Neutrophil (primary cell): ENCODE data around the gene KLRB1.
A peak's percentile ranks its signal among the peaks of the same experiment; 100 is the strongest.
"Not testable (repeated sequence)": the region's sequence is repeated elsewhere in the genome, so short reads cannot be mapped to it uniquely, and the experiment has no call there.

Experiments
- H3K27ac ChIP-seq: fragments of 200-600 bp; sonication (generic); 2 replicates; pipeline ENCODE4 v1.5.1; 2016; ENCODE audit warnings: mild to moderate bottlenecking, moderate library complexity
- H3K27me3 ChIP-seq: fragments of 200-600 bp; sonication (generic); 2 replicates; pipeline ENCODE4 v1.6.0; 2016; ENCODE audit warnings: mild to moderate bottlenecking
- H3K36me3 ChIP-seq: fragments of 200-600 bp; sonication (generic); 2 replicates; pipeline ENCODE4 v1.5.1; 2017
- H3K4me1 ChIP-seq, 2 experiments: fragments of 200-600 bp in 1 of 2; sonication (generic) in 1 of 2; 1 replicate in 1 of 2; 2 replicates in 1 of 2; pipeline versions ENCODE4 v1.5.1 to v1.6.1; 2013 to 2016; ENCODE audit warnings: low read depth in 1 of 2, low read length in 1 of 2, mild to moderate bottlenecking in 1 of 2, moderate library complexity in 1 of 2; ENCODE audit not compliant: control insufficient read depth in 1 of 2, insufficient read depth in 1 of 2
- H3K4me3 ChIP-seq, 2 experiments: fragments of 200-600 bp in 1 of 2; sonication (generic) in 1 of 2; 1 replicate in 1 of 2; 2 replicates in 1 of 2; pipeline ENCODE4 v1.5.1; 2013 to 2016; ENCODE audit warnings: low read depth in 1 of 2, low read length in 1 of 2, mild to moderate bottlenecking in 1 of 2, moderate library complexity in 1 of 2
- H3K9me3 ChIP-seq: fragments of 200-600 bp; sonication (generic); 2 replicates; pipeline ENCODE4 v1.5.1; 2016
- TF ChIP-seq, protein P1 (sequence below): fragments of 200-600 bp; sonication (generic); IDR thresholded peaks from 2 replicates; pipeline ENCODE4 v1.5.1; 2016; ENCODE audit warnings: antibody characterized with exemption

The KLRB1 gene

GRCh38 chr12:9647825-9648700, 40.3 kb upstream of the KLRB1 start:
- Histone ChIP-seq H3K4me3 (peak overlapping the region; percentile 75 to 85), H3K9me3 (no peaks in the 10 kb centered on the region), H3K27ac (peak overlapping the region; percentile 90), H3K4me1 (peaks cover 50 to 55% of the 10 kb centered on the region in 2 experiments), H3K36me3 (no peaks in the 10 kb centered on the region), H3K27me3 (no peaks in the 10 kb centered on the region)
- TF ChIP-seq, protein P1, sequence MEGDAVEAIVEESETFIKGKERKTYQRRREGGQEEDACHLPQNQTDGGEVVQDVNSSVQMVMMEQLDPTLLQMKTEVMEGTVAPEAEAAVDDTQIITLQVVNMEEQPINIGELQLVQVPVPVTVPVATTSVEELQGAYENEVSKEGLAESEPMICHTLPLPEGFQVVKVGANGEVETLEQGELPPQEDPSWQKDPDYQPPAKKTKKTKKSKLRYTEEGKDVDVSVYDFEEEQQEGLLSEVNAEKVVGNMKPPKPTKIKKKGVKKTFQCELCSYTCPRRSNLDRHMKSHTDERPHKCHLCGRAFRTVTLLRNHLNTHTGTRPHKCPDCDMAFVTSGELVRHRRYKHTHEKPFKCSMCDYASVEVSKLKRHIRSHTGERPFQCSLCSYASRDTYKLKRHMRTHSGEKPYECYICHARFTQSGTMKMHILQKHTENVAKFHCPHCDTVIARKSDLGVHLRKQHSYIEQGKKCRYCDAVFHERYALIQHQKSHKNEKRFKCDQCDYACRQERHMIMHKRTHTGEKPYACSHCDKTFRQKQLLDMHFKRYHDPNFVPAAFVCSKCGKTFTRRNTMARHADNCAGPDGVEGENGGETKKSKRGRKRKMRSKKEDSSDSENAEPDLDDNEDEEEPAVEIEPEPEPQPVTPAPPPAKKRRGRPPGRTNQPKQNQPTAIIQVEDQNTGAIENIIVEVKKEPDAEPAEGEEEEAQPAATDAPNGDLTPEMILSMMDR, result no peak

DNA sequence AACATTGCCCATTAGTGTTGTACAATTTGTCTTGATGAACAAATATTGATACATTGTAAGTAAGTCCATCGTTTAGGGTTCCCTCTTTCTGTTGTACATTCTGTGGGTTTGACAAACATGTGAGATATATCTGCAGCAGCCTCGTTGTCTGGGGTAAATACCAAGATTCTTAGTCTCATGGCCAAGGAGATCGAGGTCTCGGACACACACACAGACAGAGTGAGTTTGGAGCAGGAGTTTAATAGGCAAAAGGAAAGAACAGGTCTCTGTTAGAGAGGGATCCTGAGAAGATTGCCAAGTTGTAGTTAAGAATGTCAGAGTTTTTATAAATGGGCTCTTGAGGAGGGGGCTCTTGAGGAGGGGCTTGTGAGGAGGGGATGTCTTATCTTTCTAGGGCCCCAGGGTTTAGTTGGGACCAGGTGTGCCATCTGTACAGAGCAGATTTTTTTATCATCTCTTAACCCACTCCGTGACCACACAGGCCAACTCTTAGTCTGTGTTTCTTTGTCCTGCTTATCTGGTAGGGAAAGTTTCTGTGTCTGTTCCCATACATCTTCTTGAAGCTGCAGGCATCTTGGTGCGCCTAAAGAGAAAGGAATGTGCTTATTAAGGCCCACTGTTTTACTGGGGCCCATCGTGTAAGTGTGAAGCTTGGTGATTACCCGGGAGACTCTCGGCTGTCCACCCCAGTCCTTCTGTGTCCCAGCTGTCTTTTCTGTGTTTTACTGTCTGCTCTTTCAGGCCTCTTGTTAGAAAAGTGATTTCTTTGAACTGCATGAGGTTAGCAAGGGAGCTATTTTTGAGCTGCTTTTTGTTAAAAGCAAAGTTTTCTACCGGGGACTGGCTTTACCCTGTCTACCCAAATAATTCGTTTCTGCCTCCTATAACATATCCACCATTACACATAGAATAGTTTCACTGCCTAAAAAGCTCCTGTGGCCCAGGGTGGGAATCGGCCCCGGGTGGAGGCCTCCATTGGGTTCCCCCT, 39.4 kb upstream of the KLRB1 start:
- TF ChIP-seq, protein P1, result no peak
- Histone ChIP-seq H3K9me3 (no peaks in the 10 kb centered on the region), H3K36me3 (no peaks in the 10 kb centered on the region), H3K27ac (peak overlapping the region; percentile 90), H3K4me1 (peaks cover 41 to 46% of the 10 kb centered on the region in 2 experiments), H3K4me3 (peak overlapping the region; percentile 75 to 85), H3K27me3 (no peaks in the 10 kb centered on the region)

DNA sequence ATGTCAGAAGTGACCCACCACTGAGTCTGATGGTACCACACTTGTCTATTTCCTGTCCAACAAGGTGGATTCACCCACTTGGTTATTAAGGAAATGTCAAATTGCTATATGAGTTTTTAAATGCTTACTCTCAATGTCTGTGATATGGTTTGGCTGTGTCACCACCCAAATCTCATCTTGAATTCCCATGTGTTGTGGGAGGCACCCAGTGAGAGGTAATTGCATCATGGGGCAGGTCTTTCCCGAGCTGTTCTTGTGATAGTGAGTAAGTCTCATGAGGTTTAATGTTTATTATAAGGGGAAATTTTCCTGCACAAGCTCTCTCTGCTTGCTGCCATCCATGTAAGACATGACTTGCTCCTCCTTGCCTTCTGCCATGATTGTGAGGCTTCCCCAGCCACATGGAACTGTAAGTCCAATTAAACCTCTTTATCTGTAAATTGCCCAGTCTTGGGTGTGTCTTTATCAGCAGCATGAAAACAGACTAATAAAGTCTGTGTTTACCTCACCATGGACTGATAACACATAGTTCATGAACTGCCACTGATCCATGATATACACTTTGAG, 37.4 kb upstream of the KLRB1 start:
- not testable (repeated sequence) for H3K27me3 ChIP-seq, H3K27ac ChIP-seq, H3K36me3 ChIP-seq, H3K4me3 ChIP-seq, H3K9me3 ChIP-seq
- H3K4me1 ChIP-seq, result peaks cover 22 to 25% of the 10 kb centered on the region in 2 experiments

GRCh38 chr12:9643266-9643660, 35.5 kb upstream of the KLRB1 start:
- no peaks in the 10 kb centered on the region for H3K27me3 ChIP-seq
- H3K4me1 ChIP-seq, result peaks cover 7 to 8% of the 10 kb centered on the region in 2 experiments
- no peak overlapping the region for H3K27ac ChIP-seq
- no peaks in the 10 kb centered on the region for H3K36me3 ChIP-seq
- no peak overlapping the region for H3K4me3 ChIP-seq
- TF ChIP-seq, protein P1, result no peak
- H3K9me3 ChIP-seq, result no peaks in the 10 kb centered on the region

DNA sequence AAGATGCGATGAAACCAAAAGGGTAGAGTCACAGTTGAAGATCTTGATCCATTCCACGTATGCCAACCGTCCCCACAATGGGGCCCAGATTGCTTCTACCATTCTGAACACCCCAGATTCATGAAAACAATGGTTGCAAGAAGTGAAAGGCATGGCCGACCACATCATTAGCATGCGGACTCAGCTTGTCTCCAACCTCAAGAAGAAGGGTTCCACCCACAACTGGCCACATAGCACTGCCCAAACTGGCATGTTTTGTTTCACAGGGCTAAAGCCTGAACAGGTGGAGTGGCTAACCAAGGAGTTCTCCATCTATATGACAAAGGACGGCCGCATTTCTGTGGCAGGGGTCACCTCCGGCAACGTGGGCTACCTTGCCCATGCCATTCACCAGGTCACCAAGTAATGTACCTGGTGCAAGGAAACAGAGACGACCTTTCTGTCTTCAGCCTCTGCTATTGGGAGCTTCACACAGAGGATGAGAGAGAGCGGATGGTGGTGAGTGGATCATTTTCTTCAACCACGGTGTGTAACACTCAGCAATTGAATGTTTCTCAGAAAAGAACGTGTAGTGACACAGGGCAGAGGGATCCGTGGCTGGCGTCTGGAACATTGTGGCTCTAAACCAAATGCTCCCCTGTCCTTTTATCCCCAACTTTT, 35.0 kb upstream of the KLRB1 start:
- H3K9me3 ChIP-seq, result no peaks in the 10 kb centered on the region
- TF ChIP-seq, protein P1, result no peak
- H3K4me1 ChIP-seq, result peaks cover 4 to 6% of the 10 kb centered on the region in 2 experiments
- H3K36me3 ChIP-seq, result no peaks in the 10 kb centered on the region
- H3K4me3 ChIP-seq, result no peak overlapping the region
- no peak overlapping the region for H3K27ac ChIP-seq
- no peaks in the 10 kb centered on the region for H3K27me3 ChIP-seq
